Breast epithelium (tissue), 3 donors: ENCODE measurements around the gene APOA1.

Experiments
- CTCF ChIP-seq, 3 donors: fragments of 450-650 bp; IDR thresholded peaks; one replicate each; pipeline ENCODE4 v1.5.1; 2016 to 2017; ENCODE audit warnings: antibody characterized with exemption in 3 of 3, mild to moderate bottlenecking in 3 of 3, moderate library complexity in 3 of 3
- POLR2A ChIP-seq: fragments of 450-650 bp; IDR thresholded peaks from one replicate; pipeline ENCODE4 v1.6.1; 2016; ENCODE audit warnings: antibody characterized with exemption, mild to moderate bottlenecking, moderate library complexity
- POLR2AphosphoS5 ChIP-seq, 3 donors: sonication (generic); formaldehyde crosslinking; IDR thresholded peaks; one replicate each; pipeline ENCODE4 v1.6.1; 2017; ENCODE audit warnings: antibody characterized with exemption in 3 of 3

DNA sequence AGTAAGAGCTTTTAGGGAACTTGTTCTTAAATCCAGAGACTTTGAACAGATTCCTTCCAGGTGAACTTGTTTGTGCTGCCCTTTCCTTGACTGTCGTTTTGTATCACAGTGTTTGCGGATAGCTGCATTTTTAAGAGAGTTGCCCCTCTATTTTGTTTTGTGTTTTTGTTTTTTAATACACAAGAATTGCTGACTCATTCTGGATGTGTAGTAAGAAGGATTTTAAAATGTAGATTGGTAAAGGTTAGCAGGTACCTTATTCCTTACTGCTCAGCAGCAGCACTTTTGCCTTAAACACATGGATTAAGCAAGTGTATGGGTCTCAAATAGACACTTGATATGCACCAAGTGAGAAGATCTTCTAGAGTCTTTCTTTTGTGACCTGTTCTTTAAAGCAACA, 36.8 kb downstream of the APOA1 start:
- no peak for TF ChIP-seq CTCF (IDR thresholded peaks at IDR 0.05)
- no peak for TF ChIP-seq POLR2AphosphoS5 (IDR thresholded peaks at IDR 0.05)
- no peak for TF ChIP-seq POLR2A
